BJ (cell line): ENCODE measurements around the gene TMEM86A. TPM values are rescaled to one million over a fixed set of nuclear protein-coding genes. Genes with fewer than 3 reads are reported as not detected.
A peak's percentile ranks its signal among the peaks of the same experiment; 100 is the strongest.
"Not testable (repeated sequence)": the region's sequence is repeated elsewhere in the genome, so short reads cannot be mapped to it uniquely, and the experiment has no call there.

ENCODE experiments used
- CTCF ChIA-PET: fragments of 350-600 bp; formaldehyde crosslinking; extraction: SDS; loops from one replicate; lab custom pipeline; 2021; ENCODE audit warnings: antibody characterized with exemption, inconsistent platforms; lab: Yijun Ruan, JAX
- POLR2A ChIA-PET: fragments of 300-600 bp; sonication (Branson Sonifier 250); formaldehyde crosslinking; extraction: SDS; loops from one replicate; lab custom pipeline; 2021; ENCODE audit warnings: antibody characterized with exemption; lab: Charles Lee
- DNase-seq: peaks from one replicate; pipeline ENCODE4 v3.0.0-alpha.2; 2011; ENCODE audit warnings: low read depth
- H3K27me3 ChIP-seq: 2 replicates; pipeline ENCODE4 v1.6.0; 2011; ENCODE audit warnings: low read length; ENCODE audit not compliant: control insufficient read depth, insufficient read depth
- H3K36me3 ChIP-seq: 2 replicates; pipeline ENCODE4 v1.5.1; 2011; ENCODE audit warnings: low read length; ENCODE audit not compliant: control insufficient read depth, insufficient read depth
- H3K4me3 ChIP-seq: 2 replicates; pipeline ENCODE4 v1.5.1; 2011; ENCODE audit warnings: low read depth, mild to moderate bottlenecking, control low read depth, low read length
- polyA minus RNA-seq: library from RNA; depleted of rRNA, polyadenylated mRNA; stranded (reverse); fragments of >200 nt; gene quantifications from 2 replicates; pipeline ENCODE4 v1.2.3, GENCODE V29; 2011; rRNA and poly(A)+ RNA removed
- polyA plus RNA-seq: library from polyadenylated mRNA; depleted of rRNA; stranded (reverse); fragments of >200 nt; gene quantifications from 2 replicates; pipeline ENCODE4 v1.2.3, GENCODE V29; 2011; rRNA removed
- TF ChIP-seq, protein P1 (sequence below): IDR thresholded peaks from 2 replicates; pipeline ENCODE4 v1.5.1; 2011; ENCODE audit warnings: low read depth, mild to moderate bottlenecking, control low read depth, inconsistent platforms, low read length, moderate library complexity; ENCODE audit not compliant: insufficient read depth

Gene TMEM86A, protein sequence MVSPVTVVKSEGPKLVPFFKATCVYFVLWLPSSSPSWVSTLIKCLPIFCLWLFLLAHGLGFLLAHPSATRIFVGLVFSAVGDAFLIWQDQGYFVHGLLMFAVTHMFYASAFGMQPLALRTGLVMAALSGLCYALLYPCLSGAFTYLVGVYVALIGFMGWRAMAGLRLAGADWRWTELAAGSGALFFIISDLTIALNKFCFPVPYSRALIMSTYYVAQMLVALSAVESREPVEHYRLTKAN
- 0.48 and 0.71 TPM in 2 replicates for polyA plus RNA-seq
- 1.2 and 1.4 TPM in 2 replicates for polyA minus RNA-seq

DNA sequence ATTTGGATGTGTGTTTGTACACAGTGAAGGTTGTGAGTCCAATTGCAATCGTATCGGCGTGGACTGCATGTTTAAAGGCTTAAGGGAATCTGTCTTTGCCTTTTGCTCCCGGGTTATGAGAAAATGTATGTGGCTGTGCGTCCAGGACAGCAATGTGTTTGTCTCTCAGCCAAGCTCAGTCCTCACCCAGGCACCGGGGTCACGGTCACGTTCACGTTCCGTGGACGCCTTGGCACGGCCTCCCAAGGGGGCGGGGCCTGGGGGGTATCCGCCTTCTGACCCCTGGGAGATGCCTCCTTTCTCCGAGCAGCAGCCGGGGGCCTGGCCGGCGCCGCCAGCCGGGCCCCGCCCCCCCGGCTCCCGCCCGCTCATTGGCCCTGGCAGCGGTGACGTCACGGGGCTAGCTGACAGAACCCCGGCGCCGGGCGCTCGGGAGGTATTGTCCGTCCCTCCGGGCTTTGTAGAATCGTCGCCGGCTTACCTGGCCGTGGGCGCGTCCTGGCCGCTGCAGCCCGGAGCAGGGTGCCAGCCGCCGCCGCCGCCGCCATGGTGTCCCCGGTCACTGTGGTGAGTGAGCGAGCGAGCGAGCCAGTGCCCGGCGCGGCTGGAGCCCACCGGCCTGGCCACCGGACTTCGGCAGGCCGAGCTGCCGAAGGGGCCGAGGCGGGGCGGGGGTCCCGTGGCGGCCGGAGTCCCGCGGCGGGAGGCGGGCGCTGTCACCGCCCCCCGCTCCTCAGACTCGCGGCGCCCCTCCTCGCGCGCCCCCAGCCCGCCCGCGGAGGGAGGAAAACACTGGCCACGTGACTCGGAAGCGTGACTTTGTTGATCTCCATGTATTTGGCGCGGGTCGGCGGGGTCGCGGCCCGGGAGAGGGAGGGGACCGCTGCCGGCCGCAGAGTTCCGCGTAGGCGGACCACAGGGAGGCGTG is at the start of gene TMEM86A:
TSS of gene TMEM86A (plus strand) at position 439 of the 928 bp plus-strand sequence. CDS start at position 547, 108 bp downstream.
- H3K36me3 ChIP-seq = no peaks in the 10 kb centered on the region
- ChIA-PET POLR2A (no interaction called here), CTCF (interaction anchor here (2.8 kb wide), 1 partner anchor 24 kb away, joined by 7 read pairs; no protein-coding TSS in a partner anchor)
- DNase-seq = no peak
- peak within 1 kb of the TSS; percentile 63 for H3K4me3 ChIP-seq
- H3K27me3 ChIP-seq = peaks cover 2% of the 10 kb centered on the region
- TF ChIP-seq, protein P1, sequence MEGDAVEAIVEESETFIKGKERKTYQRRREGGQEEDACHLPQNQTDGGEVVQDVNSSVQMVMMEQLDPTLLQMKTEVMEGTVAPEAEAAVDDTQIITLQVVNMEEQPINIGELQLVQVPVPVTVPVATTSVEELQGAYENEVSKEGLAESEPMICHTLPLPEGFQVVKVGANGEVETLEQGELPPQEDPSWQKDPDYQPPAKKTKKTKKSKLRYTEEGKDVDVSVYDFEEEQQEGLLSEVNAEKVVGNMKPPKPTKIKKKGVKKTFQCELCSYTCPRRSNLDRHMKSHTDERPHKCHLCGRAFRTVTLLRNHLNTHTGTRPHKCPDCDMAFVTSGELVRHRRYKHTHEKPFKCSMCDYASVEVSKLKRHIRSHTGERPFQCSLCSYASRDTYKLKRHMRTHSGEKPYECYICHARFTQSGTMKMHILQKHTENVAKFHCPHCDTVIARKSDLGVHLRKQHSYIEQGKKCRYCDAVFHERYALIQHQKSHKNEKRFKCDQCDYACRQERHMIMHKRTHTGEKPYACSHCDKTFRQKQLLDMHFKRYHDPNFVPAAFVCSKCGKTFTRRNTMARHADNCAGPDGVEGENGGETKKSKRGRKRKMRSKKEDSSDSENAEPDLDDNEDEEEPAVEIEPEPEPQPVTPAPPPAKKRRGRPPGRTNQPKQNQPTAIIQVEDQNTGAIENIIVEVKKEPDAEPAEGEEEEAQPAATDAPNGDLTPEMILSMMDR = no peak

DNA sequence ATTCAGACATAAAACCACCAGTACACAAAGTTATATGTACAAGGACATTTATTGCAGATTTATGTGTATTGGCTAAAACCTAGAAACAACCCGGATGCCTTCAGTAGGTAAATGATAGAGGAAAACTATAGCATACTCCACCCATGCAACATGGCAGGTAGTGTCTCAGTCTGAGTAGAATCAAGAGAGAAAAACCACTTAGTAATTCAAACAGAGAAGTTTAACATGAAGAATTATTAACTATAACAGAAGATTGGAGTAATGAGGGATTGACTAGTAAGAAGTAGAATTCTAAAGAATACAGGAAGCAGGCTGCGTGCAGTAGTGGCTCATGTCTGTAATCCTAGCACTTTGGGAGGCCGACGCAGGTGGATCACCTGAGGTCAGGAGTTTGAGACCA is 48.2 kb upstream of the TMEM86A start:
- no peak overlapping the region for H3K4me3 ChIP-seq
- CTCF ChIA-PET = interaction anchor here (1.1 to 2.3 kb wide), 2 partner anchors 15 to 109 kb away, joined by 3 to 10 read pairs; no protein-coding TSS in a partner anchor
- TF ChIP-seq, protein P1 = no peak
- POLR2A ChIA-PET = no interaction called here
- no peak for DNase-seq
- H3K36me3 ChIP-seq = no peaks in the 10 kb centered on the region
- H3K27me3 ChIP-seq = no peaks in the 10 kb centered on the region

DNA sequence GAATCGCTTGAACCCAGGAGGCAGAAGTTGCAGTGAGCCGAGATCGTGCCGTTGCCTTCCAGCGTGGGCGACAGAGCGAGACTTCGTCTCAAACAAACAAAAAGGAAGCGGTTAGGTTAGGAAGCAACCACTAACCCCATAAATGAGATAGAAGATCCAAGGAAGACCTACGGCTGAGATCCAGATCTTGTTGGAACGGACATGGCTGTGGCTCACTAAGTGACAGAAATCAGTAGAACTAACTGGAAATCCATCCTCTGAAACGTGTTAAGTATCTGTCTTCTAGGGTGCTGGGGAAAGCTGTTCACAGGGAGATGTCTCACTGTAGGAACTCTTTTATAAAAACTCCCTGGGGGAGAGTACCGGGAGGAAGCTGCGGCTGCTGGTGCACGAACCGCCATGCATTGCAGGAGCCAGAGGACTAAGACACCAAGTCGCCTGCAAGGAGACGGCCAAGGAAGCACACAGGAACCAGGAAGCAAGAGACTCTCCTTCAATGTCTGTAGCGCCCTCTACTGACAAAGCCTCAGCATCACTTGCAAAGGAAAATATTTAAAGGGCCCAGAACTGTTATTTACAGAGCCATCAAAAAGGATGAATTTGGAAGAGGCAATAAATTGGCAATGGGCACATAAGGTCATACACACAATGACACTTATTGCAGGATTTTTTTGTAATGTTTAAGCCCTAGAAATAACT is 47.6 kb upstream of the TMEM86A start:
- CTCF ChIA-PET = interaction anchor here (1.4 to 2.3 kb wide), 2 partner anchors 110 to 536 kb away, joined by 5 to 10 read pairs; no protein-coding TSS in a partner anchor

DNA sequence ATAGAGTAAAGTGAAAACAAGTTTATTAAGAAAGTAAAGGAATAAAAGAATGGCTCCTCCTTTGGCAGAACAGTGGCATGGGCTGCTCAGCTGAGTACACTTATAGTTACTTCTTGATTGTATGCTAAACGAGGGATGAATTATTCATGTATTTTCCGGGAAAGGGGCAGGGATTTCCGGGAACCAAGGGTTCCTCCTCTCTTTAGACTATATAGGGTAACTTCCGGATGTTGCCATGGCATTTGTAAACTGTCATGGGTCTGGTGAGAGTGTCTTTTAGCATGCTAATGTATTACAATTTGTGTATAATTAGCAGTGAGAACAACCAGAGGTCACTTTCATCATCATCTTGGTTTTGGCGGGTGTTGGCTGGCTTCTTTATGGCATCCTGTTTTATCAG is 40.9 kb upstream of the TMEM86A start:
- POLR2A ChIA-PET = no interaction called here

More for the DNA sequence above, 47.6 kb upstream of the TMEM86A start:
- no peaks in the 10 kb centered on the region for H3K36me3 ChIP-seq
- DNase-seq = no peak
- H3K27me3 ChIP-seq = no peaks in the 10 kb centered on the region
- TF ChIP-seq, protein P1 = peak; percentile 62
- H3K4me3 ChIP-seq = no peak overlapping the region
- POLR2A ChIA-PET = interaction anchor here (0.6 kb wide), 1 partner anchor 577 kb away, joined by 6 read pairs; no protein-coding TSS in a partner anchor

DNA sequence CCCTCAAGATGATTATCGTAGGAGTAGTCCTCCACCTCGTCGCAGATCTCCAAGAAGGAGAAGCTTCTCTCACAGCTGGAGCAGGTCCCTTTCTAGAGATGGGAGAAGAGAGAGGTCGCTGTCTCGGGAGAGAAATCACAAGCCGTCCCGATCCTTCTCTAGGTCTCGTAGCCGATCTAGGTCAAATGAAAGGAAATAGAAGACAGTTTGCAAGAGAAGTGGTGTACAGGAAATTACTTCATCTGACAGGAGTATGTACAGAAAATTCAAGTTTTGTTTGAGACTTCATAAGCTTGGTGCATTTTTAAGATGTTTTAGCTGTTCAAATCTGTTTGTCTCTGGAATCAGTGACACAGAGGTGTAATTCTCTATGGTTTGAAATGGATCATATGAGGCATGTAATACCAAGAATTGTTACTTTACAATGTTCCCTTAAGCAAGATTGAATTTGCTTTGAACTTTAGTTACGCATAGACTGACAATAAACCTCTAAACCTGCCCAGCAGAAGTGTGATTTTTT is 33.2 kb upstream of the TMEM86A start:
- H3K4me3 ChIP-seq, H3K36me3 ChIP-seq, POLR2A ChIA-PET, CTCF ChIA-PET, DNase-seq, H3K27me3 ChIP-seq: not testable (repeated sequence)

More for the DNA sequence above, 40.9 kb upstream of the TMEM86A start:
- Histone ChIP-seq H3K27me3 (no peaks in the 10 kb centered on the region), H3K4me3 (no peak overlapping the region), H3K36me3 (no peaks in the 10 kb centered on the region)
- DNase-seq = no peak
- CTCF ChIA-PET = no interaction called here
- TF ChIP-seq, protein P1 = no peak
